Fibroblast of pulmonary artery (primary cell): ENCODE measurements around the gene GRWD1.

Experiments used
- DNase-seq: peaks from one replicate; pipeline ENCODE4 v3.0.0-alpha.2; 2010; ENCODE audit warnings: low read depth
- H3K4me3 ChIP-seq: replicated peaks from 2 replicates; pipeline ENCODE4 v1.5.1; 2011; ENCODE audit warnings: low read depth, mild to moderate bottlenecking, control low read depth, low read length, moderate library complexity
- CTCF ChIP-seq: IDR thresholded peaks from 2 replicates; pipeline ENCODE4 v1.5.1; 2011; ENCODE audit warnings: mild to moderate bottlenecking, control low read depth, low read length, inconsistent platforms; ENCODE audit errors: missing control alignments

The GRWD1 gene

GRCh38 chr19:48415395-48415794 lies 30.4 kb upstream of the GRWD1 start:
- no peak overlapping the region for H3K4me3 ChIP-seq
- peak; percentile 56 for DNase-seq
- TF ChIP-seq CTCF = no peak

- TF ChIP-seq CTCF = no peak
- DNase-seq = no peak
- no peak overlapping the region for H3K4me3 ChIP-seq
Observed at GRCh38 chr19:48415806-48416221, 30.0 kb upstream of the GRWD1 start.

GRCh38 chr19:48417421-48417820 lies 28.4 kb upstream of the GRWD1 start:
- no peak overlapping the region for H3K4me3 ChIP-seq
- TF ChIP-seq CTCF = no peak

GRCh38 chr19:48418317-48419064 lies 27.3 kb upstream of the GRWD1 start:
- no peak overlapping the region for H3K4me3 ChIP-seq
- DNase-seq = no peak
- TF ChIP-seq CTCF = no peak

More at GRCh38 chr19:48417421-48417820, 28.4 kb upstream of the GRWD1 start:
- DNase-seq = no peak

GRCh38 chr19:48419158-48419920 lies 26.4 kb upstream of the GRWD1 start:
- TF ChIP-seq CTCF = no peak
- peak; percentile 36 for DNase-seq
- no peak overlapping the region for H3K4me3 ChIP-seq

- H3K4me3 ChIP-seq = no peak overlapping the region
- no peak for TF ChIP-seq CTCF
- DNase-seq = no peak
Observed at GRCh38 chr19:48421548-48421947, 24.2 kb upstream of the GRWD1 start.
